ENCODE measurements around the gene FGF14.

The FGF14 gene

DNA sequence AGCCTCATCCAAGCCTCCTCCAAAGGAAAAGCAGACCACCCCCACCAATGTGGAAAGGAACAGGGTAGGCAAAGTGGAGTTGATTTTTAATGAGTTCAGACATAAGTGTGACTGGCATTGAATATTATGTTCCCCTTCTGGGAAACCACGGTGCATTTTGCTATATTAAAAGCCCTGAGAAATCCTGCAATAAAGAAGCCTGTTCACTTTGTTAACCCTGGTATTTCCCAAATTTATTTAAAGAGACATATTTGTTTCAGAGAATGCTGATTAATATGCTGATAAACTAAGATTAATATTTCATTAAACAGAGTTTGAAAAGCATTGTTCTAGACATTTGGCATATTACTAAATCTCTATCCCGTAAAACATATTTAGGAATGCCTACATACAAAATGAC lies 151.4 kb downstream of the FGF14 start:
- no peak overlapping the region for H3K4me3 ChIP-seq (ENCODE audit: low read depth, low read length)
- TF ChIP-seq, protein P1, sequence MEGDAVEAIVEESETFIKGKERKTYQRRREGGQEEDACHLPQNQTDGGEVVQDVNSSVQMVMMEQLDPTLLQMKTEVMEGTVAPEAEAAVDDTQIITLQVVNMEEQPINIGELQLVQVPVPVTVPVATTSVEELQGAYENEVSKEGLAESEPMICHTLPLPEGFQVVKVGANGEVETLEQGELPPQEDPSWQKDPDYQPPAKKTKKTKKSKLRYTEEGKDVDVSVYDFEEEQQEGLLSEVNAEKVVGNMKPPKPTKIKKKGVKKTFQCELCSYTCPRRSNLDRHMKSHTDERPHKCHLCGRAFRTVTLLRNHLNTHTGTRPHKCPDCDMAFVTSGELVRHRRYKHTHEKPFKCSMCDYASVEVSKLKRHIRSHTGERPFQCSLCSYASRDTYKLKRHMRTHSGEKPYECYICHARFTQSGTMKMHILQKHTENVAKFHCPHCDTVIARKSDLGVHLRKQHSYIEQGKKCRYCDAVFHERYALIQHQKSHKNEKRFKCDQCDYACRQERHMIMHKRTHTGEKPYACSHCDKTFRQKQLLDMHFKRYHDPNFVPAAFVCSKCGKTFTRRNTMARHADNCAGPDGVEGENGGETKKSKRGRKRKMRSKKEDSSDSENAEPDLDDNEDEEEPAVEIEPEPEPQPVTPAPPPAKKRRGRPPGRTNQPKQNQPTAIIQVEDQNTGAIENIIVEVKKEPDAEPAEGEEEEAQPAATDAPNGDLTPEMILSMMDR (conservative IDR thresholded peaks at IDR 0.05; ENCODE audit: low read depth, low read length): no peak
- DNase-seq (ENCODE audit: low read depth): no peak

DNA sequence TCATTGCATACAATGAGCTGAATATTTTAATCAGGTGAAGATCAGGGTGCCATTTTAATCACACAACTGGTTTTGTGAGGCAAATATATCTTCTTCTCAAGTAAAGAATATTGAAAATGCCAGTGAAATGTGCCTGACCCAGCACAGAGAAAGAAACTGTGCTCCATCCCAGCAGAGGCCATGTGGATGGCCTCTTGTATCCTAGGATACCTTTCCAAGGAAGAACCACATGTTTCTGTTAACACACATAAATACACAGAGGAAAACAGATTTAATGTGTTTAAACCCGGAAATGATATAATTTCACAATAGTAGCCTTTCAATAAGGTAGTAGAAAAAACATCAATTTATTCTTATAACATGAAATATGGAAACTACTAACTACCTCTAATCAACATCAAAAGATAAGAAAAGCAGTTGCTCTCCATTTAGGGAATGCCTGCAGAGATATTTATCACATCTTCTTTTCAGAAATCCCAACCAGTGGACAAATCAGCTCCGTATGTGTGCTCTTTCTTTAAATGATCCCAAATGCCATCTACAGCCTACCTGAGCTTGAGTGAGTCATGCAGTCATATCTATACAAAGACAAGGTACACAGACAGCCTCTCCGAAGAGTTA lies 157.1 kb downstream of the FGF14 start:
- no peak for DNase-seq (ENCODE audit: low read depth)
- TF ChIP-seq, protein P1 (conservative IDR thresholded peaks at IDR 0.05; ENCODE audit: low read depth, low read length): no peak
- no peak overlapping the region for H3K4me3 ChIP-seq (ENCODE audit: low read depth, low read length)

DNA sequence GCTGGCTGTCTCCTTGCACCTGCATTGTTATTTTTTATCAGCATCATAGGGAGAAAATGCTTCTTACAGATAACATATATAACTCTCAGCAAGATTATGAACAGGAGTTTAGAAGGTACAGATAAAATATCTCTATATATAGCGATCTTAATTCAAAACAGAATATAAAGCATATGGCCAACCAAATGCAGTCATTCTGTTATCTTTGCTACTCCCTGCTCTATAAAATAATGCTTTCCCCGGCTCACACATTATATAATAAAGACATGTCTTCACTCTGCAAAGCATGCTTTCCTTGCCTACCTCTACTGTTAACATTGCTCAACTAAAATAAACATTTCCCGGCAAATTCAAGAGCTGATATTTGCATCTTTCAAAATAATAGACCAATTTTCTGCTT lies 161.7 kb downstream of the FGF14 start:
- DNase-seq (ENCODE audit: low read depth): no peak
- TF ChIP-seq, protein P1 (conservative IDR thresholded peaks at IDR 0.05; ENCODE audit: low read depth, low read length): no peak

DNA sequence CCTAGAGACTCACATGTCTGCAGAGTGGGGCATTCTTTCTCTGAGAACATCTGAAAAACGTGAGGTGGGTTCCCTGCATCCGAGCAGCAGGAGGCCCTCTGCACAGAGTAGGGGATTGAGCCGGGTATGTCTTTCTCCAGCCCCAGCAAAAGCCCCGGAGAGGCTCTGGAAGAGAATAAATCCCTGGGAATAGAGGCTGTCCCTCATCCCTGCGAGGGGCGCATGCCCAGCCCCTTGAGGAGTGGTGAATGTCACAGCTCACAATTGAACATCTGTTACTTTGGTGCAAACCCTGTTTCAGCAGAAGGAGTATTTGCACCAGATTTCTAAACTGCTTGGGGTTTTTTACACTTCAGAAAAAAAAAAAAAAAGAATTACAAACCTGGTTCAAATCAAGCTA lies 164.6 kb downstream of the FGF14 start:
- DNase-seq (ENCODE audit: low read depth): no peak
- TF ChIP-seq, protein P1 (conservative IDR thresholded peaks at IDR 0.05; ENCODE audit: low read depth, low read length): no peak
- no peak overlapping the region for H3K4me3 ChIP-seq (ENCODE audit: low read depth, low read length)

More for the DNA sequence above, 161.7 kb downstream of the FGF14 start:
- H3K4me3 ChIP-seq (ENCODE audit: low read depth, low read length): no peak overlapping the region

DNA sequence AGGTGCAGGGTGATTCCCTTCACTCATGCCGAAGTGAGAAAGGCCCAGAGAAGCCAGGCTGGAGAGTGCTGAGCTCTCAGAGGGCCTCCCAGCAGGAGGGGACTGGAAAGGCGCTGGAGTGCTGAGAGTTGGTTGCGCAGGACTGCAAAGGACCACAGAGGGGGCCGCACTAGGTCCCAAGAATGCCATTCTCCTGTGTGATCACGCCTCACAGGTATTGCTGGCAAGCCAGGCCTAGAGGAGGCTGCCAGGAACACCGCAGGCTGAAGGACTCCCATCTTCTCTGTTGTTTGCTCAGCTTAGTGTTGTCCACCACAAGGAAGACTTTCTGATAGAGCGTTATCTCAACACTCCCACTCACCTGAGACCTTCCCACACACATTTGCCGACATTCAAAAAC lies 165.0 kb downstream of the FGF14 start:
- no peak overlapping the region for H3K4me3 ChIP-seq (ENCODE audit: low read depth, low read length)
- TF ChIP-seq, protein P1 (conservative IDR thresholded peaks at IDR 0.05; ENCODE audit: low read depth, low read length): no peak
- DNase-seq (ENCODE audit: low read depth): no peak

DNA sequence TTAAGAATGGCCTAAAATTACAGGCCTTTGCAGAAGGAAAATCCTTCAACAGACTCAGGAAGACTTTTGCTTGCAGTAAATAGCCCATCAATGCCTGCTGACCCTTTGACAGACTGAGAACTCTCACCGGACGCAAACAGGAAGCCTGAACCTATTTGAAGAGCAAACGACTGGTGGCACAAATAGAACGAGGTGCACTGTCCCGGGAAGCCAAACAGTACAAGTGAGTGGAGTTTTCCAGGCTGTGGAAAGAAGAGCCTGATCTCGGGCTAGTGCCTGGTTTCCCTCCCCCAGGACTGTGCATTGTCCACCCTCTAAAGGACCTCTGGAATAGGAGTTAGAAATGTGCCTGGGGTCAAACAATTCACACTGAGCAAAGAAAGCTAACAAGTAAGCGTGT lies 165.5 kb downstream of the FGF14 start:
- DNase-seq (ENCODE audit: low read depth): no peak
- TF ChIP-seq, protein P1 (conservative IDR thresholded peaks at IDR 0.05; ENCODE audit: low read depth, low read length): no peak

DNA sequence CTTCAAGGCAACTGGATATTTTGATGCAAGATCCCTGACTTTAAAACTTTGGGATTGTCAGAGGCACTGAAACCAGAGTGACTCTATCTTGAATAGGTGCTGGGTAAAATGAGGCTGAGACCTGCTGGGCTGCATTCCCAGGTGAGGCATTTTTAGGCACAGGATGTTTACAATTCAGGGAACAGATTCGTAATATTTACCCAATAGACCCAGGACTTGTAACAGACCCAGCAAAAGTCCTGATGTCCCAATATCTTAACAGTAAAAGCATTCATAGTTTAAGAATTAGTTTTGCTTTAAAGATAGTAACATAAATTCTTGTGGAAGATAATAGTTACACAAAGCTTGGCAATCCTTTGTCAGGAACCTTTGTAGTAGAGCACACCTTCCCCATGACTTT lies 166.2 kb downstream of the FGF14 start:
- DNase-seq (ENCODE audit: low read depth): no peak
- TF ChIP-seq, protein P1 (conservative IDR thresholded peaks at IDR 0.05; ENCODE audit: low read depth, low read length): no peak
- H3K4me3 ChIP-seq (ENCODE audit: low read depth, low read length): no peak overlapping the region

More for the DNA sequence above, 165.5 kb downstream of the FGF14 start:
- H3K4me3 ChIP-seq (ENCODE audit: low read depth, low read length): no peak overlapping the region

Data from choroid plexus epithelial cell (primary cell).